Astrocyte (in vitro differentiated cells and primary cell): ENCODE measurements around the gene ETFA. TPM values are rescaled to one million over a fixed set of nuclear protein-coding genes. Genes with fewer than 3 reads are reported as not detected.

ENCODE experiments used
- DNase-seq: peaks from one replicate; pipeline ENCODE4 v3.0.0-alpha.2; 2010; ENCODE audit warnings: low read depth
- FAIRE-seq: peaks from 2 replicates; lab custom pipeline; 2011; peaks lifted over from hg19 to GRCh38; lab: Jason Lieb, UNC
- H2AFZ ChIP-seq: 2 replicates; pipeline ENCODE4 v1.6.0; 2012; ENCODE audit warnings: low read depth, low read length, inconsistent platforms
- H3K27ac ChIP-seq: 2 replicates; pipeline ENCODE4 v1.5.1; 2011; ENCODE audit warnings: low read depth, low read length, inconsistent platforms
- H3K27me3 ChIP-seq: 2 replicates; pipeline ENCODE4 v1.6.0; 2011; ENCODE audit warnings: low read length, inconsistent platforms; ENCODE audit not compliant: insufficient read depth
- H3K36me3 ChIP-seq: 2 replicates; pipeline ENCODE4 v1.5.1; 2011; ENCODE audit warnings: low read length, inconsistent platforms; ENCODE audit not compliant: insufficient read depth
- H3K4me1 ChIP-seq: 2 replicates; pipeline ENCODE4 v1.5.1; 2011; ENCODE audit warnings: low read length, inconsistent platforms; ENCODE audit not compliant: insufficient read depth
- H3K4me2 ChIP-seq: 2 replicates; pipeline ENCODE4 v1.6.0; 2012; ENCODE audit warnings: low read length, inconsistent platforms
- H3K4me3 ChIP-seq: 2 replicates; pipeline ENCODE4 v1.5.1; 2011; ENCODE audit warnings: low read depth, mild to moderate bottlenecking, low read length, inconsistent platforms; ENCODE audit not compliant: insufficient read depth
- H3K79me2 ChIP-seq: 2 replicates; pipeline ENCODE4 v1.6.0; 2012; ENCODE audit warnings: mild to moderate bottlenecking, low read length, inconsistent platforms; ENCODE audit not compliant: insufficient read depth
- H3K9ac ChIP-seq: 2 replicates; pipeline ENCODE4 v1.6.0; 2012; ENCODE audit warnings: mild to moderate bottlenecking, low read length, inconsistent platforms
- H3K9me3 ChIP-seq: 2 replicates; pipeline ENCODE4 v1.5.1; 2012; ENCODE audit warnings: low read depth, mild to moderate bottlenecking, low read length, inconsistent platforms; ENCODE audit not compliant: insufficient read depth
- H4K20me1 ChIP-seq: 2 replicates; pipeline ENCODE4 v1.6.0; 2012; ENCODE audit warnings: low read length, inconsistent platforms; ENCODE audit not compliant: insufficient read depth
- H3K27ac Mint-ChIP-seq: one replicate; pipeline ENCODE4 v1.8.0; 2021; ENCODE audit warnings: mild to moderate bottlenecking, mixed read lengths; ENCODE audit not compliant: unreplicated experiment
- H3K27me3 Mint-ChIP-seq: one replicate; pipeline ENCODE4 v1.8.0; 2021; ENCODE audit warnings: low read depth, mixed read lengths; ENCODE audit not compliant: unreplicated experiment
- H3K36me3 Mint-ChIP-seq: one replicate; pipeline ENCODE4 v1.8.0; 2021; ENCODE audit warnings: low read depth, mixed read lengths; ENCODE audit not compliant: unreplicated experiment
- H3K4me1 Mint-ChIP-seq: one replicate; pipeline ENCODE4 v1.8.0; 2021; ENCODE audit warnings: low read depth, mixed read lengths; ENCODE audit not compliant: unreplicated experiment
- H3K4me3 Mint-ChIP-seq: one replicate; pipeline ENCODE4 v1.8.0; 2021; ENCODE audit warnings: mild to moderate bottlenecking, moderate library complexity, mixed read lengths; ENCODE audit not compliant: unreplicated experiment
- H3K9me3 Mint-ChIP-seq: one replicate; pipeline ENCODE4 v1.8.0; 2021; ENCODE audit warnings: mild to moderate bottlenecking, mixed read lengths; ENCODE audit not compliant: unreplicated experiment
- EZH2 ChIP-seq: IDR thresholded peaks from 2 replicates; pipeline ENCODE4 v1.6.1; 2012; ENCODE audit warnings: mild to moderate bottlenecking, low read length, inconsistent platforms; ENCODE audit not compliant: insufficient read depth
- total RNA-seq: library from RNA; stranded (reverse); gene quantifications from 2 replicates; pipeline ENCODE4 v1.2.1, GENCODE V29; 2021
- TF ChIP-seq, protein P1 (sequence below): IDR thresholded peaks from 2 replicates; pipeline ENCODE4 v1.5.1; 2011; ENCODE audit warnings: low read depth, mild to moderate bottlenecking, inconsistent platforms, low read length, moderate library complexity; ENCODE audit not compliant: insufficient read depth

Gene ETFA
- total RNA-seq, 1 donor from 2014 or later, result 126 TPM

DNA sequence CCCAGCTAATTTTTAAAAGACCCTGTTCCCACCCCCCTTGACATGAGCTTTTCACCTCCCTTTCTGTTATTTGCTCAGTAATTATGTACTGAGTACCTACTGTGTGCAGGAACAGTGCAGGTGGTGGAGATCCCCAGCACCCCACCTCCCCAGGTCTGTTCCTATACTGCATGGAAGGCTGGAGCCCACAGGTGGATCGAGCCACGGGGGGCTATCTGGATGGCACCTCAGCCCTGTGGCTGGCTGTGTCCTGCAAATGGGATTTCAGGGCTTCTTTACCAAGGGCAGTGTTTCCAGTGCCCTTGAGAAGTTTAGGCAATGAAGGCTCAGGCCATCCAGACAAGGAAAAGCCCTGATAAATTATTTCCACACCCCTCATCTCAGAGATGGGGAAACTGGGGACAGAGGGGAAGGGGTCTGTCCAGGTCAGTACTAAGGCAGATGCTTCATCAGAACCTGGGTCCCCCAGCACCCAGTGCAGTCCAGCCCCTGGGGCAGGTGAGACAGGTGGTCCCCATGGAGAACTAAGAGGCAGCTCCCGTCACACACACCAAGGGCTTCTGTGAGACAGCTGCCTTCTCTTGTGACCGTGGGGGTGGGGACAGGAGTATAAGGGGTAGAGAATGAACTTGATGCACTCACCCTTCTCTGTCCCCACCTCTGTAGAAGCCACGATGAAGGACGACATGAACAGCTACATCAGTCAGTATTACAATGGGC lies 109.6 kb downstream of the ETFA start:
- Mint-ChIP-seq H3K27ac (no peak overlapping the region), H3K36me3 (peaks cover 14% of the 10 kb centered on the region), H3K4me1 (peaks cover 2% of the 10 kb centered on the region), H3K9me3 (peaks cover 5% of the 10 kb centered on the region), H3K4me3 (no peak overlapping the region), H3K27me3 (no peaks in the 10 kb centered on the region)
- H3K9me3 ChIP-seq, result no peaks in the 10 kb centered on the region
- H3K9ac ChIP-seq, result no peak overlapping the region
- no peaks in the 10 kb centered on the region for H3K36me3 ChIP-seq
- FAIRE-seq (no peak), DNase-seq (no peak)
- H4K20me1 ChIP-seq, result peaks cover 8% of the 10 kb centered on the region
- no peaks in the 10 kb centered on the region for H3K79me2 ChIP-seq
- H3K27ac ChIP-seq, result no peak overlapping the region
- no peaks in the 10 kb centered on the region for H3K27me3 ChIP-seq
- no peak overlapping the region for H3K4me3 ChIP-seq
- H3K4me1 ChIP-seq, result peaks cover 29% of the 10 kb centered on the region
- H3K4me2 ChIP-seq, result no peak overlapping the region
- H2AFZ ChIP-seq, result no peak overlapping the region
- no peak for TF ChIP-seq EZH2
- TF ChIP-seq, protein P1, sequence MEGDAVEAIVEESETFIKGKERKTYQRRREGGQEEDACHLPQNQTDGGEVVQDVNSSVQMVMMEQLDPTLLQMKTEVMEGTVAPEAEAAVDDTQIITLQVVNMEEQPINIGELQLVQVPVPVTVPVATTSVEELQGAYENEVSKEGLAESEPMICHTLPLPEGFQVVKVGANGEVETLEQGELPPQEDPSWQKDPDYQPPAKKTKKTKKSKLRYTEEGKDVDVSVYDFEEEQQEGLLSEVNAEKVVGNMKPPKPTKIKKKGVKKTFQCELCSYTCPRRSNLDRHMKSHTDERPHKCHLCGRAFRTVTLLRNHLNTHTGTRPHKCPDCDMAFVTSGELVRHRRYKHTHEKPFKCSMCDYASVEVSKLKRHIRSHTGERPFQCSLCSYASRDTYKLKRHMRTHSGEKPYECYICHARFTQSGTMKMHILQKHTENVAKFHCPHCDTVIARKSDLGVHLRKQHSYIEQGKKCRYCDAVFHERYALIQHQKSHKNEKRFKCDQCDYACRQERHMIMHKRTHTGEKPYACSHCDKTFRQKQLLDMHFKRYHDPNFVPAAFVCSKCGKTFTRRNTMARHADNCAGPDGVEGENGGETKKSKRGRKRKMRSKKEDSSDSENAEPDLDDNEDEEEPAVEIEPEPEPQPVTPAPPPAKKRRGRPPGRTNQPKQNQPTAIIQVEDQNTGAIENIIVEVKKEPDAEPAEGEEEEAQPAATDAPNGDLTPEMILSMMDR, result no peak

DNA sequence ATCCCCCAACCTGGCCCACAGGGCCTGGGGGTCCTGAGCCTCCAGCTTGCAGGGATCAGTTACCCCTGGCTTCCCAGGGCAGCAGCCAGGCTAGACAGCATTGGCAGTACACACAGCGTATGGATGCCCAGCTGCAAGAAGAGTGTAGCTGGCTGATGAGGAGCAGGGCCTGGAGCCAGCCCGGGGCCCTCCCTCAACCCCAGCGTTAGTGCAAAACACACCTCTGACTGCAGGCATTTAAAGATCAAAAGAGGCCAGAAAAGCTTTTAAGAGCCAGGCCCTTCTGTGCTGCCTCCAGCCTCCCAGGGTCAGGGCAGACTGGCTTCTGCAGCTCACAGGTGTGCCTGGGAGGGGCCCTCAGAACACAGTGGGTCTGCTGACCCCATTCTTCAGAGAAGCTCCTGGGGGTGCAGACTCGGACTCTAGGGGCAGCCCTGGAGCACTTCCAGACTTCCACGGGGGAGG lies 110.6 kb downstream of the ETFA start:
- Histone ChIP-seq H3K4me2 (no peak overlapping the region), H3K4me3 (no peak overlapping the region), H2AFZ (no peak overlapping the region), H3K79me2 (no peaks in the 10 kb centered on the region), H3K4me1 (peaks cover 38% of the 10 kb centered on the region), H3K36me3 (no peaks in the 10 kb centered on the region), H3K9me3 (no peaks in the 10 kb centered on the region), H3K27me3 (no peaks in the 10 kb centered on the region), H3K9ac (no peak overlapping the region), H3K27ac (no peak overlapping the region), H4K20me1 (peaks cover 2% of the 10 kb centered on the region)
- peaks cover 13% of the 10 kb centered on the region for H3K36me3 Mint-ChIP-seq
- H3K27ac Mint-ChIP-seq, result no peak overlapping the region
- TF ChIP-seq, protein P1, result no peak
- TF ChIP-seq EZH2, result no peak
- H3K27me3 Mint-ChIP-seq, result no peaks in the 10 kb centered on the region
- H3K4me1 Mint-ChIP-seq, result peaks cover 9% of the 10 kb centered on the region
- FAIRE-seq (no peak), DNase-seq (no peak)
- H3K9me3 Mint-ChIP-seq, result peaks cover 5% of the 10 kb centered on the region
- no peak overlapping the region for H3K4me3 Mint-ChIP-seq

DNA sequence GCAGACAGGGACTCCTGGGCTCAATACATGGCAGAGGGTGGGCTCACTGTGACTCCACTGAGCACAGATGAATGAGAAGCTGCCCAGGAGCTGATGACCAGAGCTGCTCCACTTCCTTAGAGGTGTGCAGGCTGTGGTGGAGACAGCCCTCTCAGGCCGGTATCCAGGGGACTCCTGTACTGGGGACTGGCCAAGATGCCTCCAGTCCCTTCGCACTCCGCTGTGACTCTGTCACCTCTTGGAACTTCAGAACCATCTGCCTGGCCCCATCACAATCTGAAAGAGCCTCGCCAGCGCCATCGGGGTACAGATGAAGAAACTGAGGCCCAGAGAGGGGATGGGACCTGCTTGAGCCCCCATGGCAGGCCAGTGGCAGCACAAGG lies 111.2 kb downstream of the ETFA start:
- H3K9me3 ChIP-seq, result no peaks in the 10 kb centered on the region
- peaks cover 10% of the 10 kb centered on the region for H3K36me3 Mint-ChIP-seq
- no peaks in the 10 kb centered on the region for H4K20me1 ChIP-seq
- FAIRE-seq (no peak), DNase-seq (no peak)
- H3K27me3 ChIP-seq, result no peaks in the 10 kb centered on the region
- H3K4me2 ChIP-seq, result no peak overlapping the region
- H2AFZ ChIP-seq, result no peak overlapping the region
- TF ChIP-seq, protein P1, result no peak
- no peak for TF ChIP-seq EZH2
- H3K9me3 Mint-ChIP-seq, result peaks cover 5% of the 10 kb centered on the region
- H3K4me1 ChIP-seq, result peaks cover 38% of the 10 kb centered on the region
- H3K27ac ChIP-seq, result no peak overlapping the region
- H3K4me3 ChIP-seq, result no peak overlapping the region
- no peak overlapping the region for H3K9ac ChIP-seq
- no peak overlapping the region for H3K4me3 Mint-ChIP-seq
- no peaks in the 10 kb centered on the region for H3K27me3 Mint-ChIP-seq
- H3K36me3 ChIP-seq, result no peaks in the 10 kb centered on the region
- peaks cover 9% of the 10 kb centered on the region for H3K4me1 Mint-ChIP-seq
- no peak overlapping the region for H3K27ac Mint-ChIP-seq
- H3K79me2 ChIP-seq, result no peaks in the 10 kb centered on the region
